Left ventricle myocardium inferior (tissue), 1 donor: Measurements from ENCODE around the gene LINGO1. TPM values are rescaled to one million over a fixed set of nuclear protein-coding genes. Genes with fewer than 3 reads are reported as not detected.

Experiments used
- DNase-seq: peaks from one replicate; pipeline ENCODE4 v3.0.0-alpha.2; 2020
- H3K27ac ChIP-seq: fragments of 200-600 bp; replicated peaks from 2 replicates; pipeline ENCODE4 v1.8.0; 2021
- H3K27me3 ChIP-seq: fragments of 200-600 bp; 2 replicates; pipeline ENCODE4 v1.8.0; 2021; ENCODE audit warnings: low read depth
- H3K36me3 ChIP-seq: fragments of 200-600 bp; 2 replicates; pipeline ENCODE4 v1.8.0; 2021
- H3K4me1 ChIP-seq: fragments of 200-600 bp; 2 replicates; pipeline ENCODE4 v1.8.0; 2021
- H3K4me3 ChIP-seq: fragments of 200-600 bp; 2 replicates; pipeline ENCODE4 v1.8.0; 2021; ENCODE audit warnings: mild to moderate bottlenecking, moderate library complexity
- H3K9me3 ChIP-seq: fragments of 200-600 bp; replicated peaks from 2 replicates; pipeline ENCODE4 v1.8.0; 2021
- CTCF ChIP-seq: fragments of 200-600 bp; IDR thresholded peaks from 2 replicates; pipeline ENCODE4 v1.8.0; 2021; ENCODE audit warnings: antibody characterized with exemption, mild to moderate bottlenecking, borderline replicate concordance
- intact Hi-C: fragments of 100-400 bp; cut with micrococcal nuclease; formaldehyde crosslinking; loops from one replicate; pipeline ENCODE4 v1.11.0; 2022
- long read RNA-seq: library from polyadenylated mRNA; unstranded; transcript quantifications from one replicate; pipeline ENCODE4 v2.0.0, GENCODE V29; 2021
- total RNA-seq: library from RNA; stranded (reverse); fragmentation: NEBNext Ultra II Directional; extraction: Animal tissue kit (Norgen Biotek cat#: 25700); gene quantifications from one replicate; pipeline ENCODE4 v1.2.1, GENCODE V29; 2021
- donor health status: DM: no; HTN: yes; CAD: no; lungs with severe emphysema.

The LINGO1 gene
- total RNA-seq: 0.96 TPM
- long read RNA-seq, partial matches to known transcripts: 0 of 3 reads
- long read RNA-seq, other reads (novel, unspliced or antisense): 1 of 3 reads

GRCh38 chr15:77632534-77633133 is at the start of gene LINGO1:
Gene LINGO1 (minus strand): TSS chr15:77632912. CDS start chr15:77632315, 597 bp downstream.
- intact Hi-C loops: no loop called here
- H3K9me3 ChIP-seq: no peaks in the 10 kb centered on the region
- no peak for TF ChIP-seq CTCF
- DNase-seq: no peak
- peaks cover 67% of the 10 kb centered on the region for H3K27me3 ChIP-seq
- H3K27ac ChIP-seq: peak within 1 kb of the TSS; percentile 48
- H3K36me3 ChIP-seq: no peaks in the 10 kb centered on the region
- peak within 1 kb of the TSS; percentile 78 for H3K4me3 ChIP-seq
- peaks cover 38% of the 10 kb centered on the region for H3K4me1 ChIP-seq

- intact Hi-C loops: no loop called here
- Histone ChIP-seq H3K27ac (no peak overlapping the region), H3K4me3 (no peak overlapping the region), H3K36me3 (no peaks in the 10 kb centered on the region), H3K4me1 (no peaks in the 10 kb centered on the region), H3K27me3 (peaks cover 32% of the 10 kb centered on the region), H3K9me3 (no peaks in the 10 kb centered on the region)
- DNase-seq: no peak
- TF ChIP-seq CTCF: no peak
Measured at GRCh38 chr15:77681362-77681761, 48.6 kb upstream of the LINGO1 start.

GRCh38 chr15:77676569-77677375 is 44.1 kb upstream of the LINGO1 start:
- no peak for DNase-seq
- TF ChIP-seq CTCF: no peak
- Histone ChIP-seq H3K4me1 (peaks cover 9% of the 10 kb centered on the region), H3K9me3 (no peaks in the 10 kb centered on the region), H3K36me3 (no peaks in the 10 kb centered on the region), H3K4me3 (no peak overlapping the region), H3K27me3 (peaks cover 27% of the 10 kb centered on the region), H3K27ac (no peak overlapping the region)
- intact Hi-C loops: no loop called here

GRCh38 chr15:77675806-77676415 is 43.2 kb upstream of the LINGO1 start:
- TF ChIP-seq CTCF: no peak
- intact Hi-C loops: no loop called here
- Histone ChIP-seq H3K27ac (peak overlapping the region; percentile 40), H3K4me3 (no peak overlapping the region), H3K36me3 (no peaks in the 10 kb centered on the region), H3K4me1 (peaks cover 9% of the 10 kb centered on the region), H3K9me3 (no peaks in the 10 kb centered on the region), H3K27me3 (peaks cover 34% of the 10 kb centered on the region)
- DNase-seq: peak; percentile 36

- Histone ChIP-seq H3K27me3 (peaks cover 38% of the 10 kb centered on the region), H3K9me3 (no peaks in the 10 kb centered on the region), H3K27ac (no peak overlapping the region), H3K4me3 (no peak overlapping the region), H3K36me3 (no peaks in the 10 kb centered on the region), H3K4me1 (peaks cover 9% of the 10 kb centered on the region)
- no peak for TF ChIP-seq CTCF
- intact Hi-C loops: no loop called here
- no peak for DNase-seq
Measured at GRCh38 chr15:77674327-77674726, 41.6 kb upstream of the LINGO1 start.
